SKM-1 (cell line): ENCODE measurements around the gene GSN.

Experiments
- DNase-seq: peaks from one replicate; lab custom pipeline; 2025; ENCODE audit not compliant: unreplicated experiment; lab: John Stamatoyannopoulos, UW

Gene GSN

GRCh38 chr9:121242959-121243346, 25.0 kb upstream of the GSN start:
- DNase-seq = no peak

DNA sequence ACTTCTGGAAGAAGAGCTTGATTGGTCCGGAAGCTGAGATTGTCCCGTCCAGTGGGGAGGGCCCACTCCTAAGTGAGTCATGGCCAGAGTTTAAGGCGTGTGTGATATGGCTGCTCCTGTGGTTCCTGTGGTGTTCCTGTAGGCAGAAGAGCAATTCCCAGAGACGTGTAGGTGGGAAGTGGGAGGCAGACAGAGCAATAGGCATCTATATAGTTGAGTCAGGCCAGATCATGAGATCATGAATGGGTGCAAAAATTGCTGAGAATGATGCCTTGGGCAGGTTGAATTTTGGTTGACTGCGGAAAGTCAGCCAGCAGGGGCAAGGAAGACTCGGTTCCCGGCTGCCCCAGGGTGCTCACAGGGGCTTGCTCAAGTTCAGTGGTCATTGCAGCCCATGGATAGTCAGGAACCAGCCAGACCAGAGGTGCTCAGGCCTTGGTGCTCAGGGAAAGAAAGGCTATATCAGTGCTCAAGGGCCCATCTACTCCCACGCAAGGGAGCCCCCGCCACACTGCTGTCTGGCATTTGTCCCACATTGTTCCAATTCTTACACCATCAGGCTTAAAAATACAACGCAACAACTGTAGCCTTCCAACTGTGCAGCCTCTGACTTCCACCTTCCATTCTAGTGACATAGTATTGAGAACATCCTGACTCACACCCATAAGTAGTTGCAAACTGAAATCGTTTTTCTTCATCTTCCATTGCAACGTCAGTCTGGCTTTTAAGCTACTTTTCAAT, 21.0 kb upstream of the GSN start:
- DNase-seq = no peak

- peak; percentile 72 for DNase-seq
These were observed 18.4 kb upstream of the GSN start for GRCh38 chr9:121249563-121249962.

DNA sequence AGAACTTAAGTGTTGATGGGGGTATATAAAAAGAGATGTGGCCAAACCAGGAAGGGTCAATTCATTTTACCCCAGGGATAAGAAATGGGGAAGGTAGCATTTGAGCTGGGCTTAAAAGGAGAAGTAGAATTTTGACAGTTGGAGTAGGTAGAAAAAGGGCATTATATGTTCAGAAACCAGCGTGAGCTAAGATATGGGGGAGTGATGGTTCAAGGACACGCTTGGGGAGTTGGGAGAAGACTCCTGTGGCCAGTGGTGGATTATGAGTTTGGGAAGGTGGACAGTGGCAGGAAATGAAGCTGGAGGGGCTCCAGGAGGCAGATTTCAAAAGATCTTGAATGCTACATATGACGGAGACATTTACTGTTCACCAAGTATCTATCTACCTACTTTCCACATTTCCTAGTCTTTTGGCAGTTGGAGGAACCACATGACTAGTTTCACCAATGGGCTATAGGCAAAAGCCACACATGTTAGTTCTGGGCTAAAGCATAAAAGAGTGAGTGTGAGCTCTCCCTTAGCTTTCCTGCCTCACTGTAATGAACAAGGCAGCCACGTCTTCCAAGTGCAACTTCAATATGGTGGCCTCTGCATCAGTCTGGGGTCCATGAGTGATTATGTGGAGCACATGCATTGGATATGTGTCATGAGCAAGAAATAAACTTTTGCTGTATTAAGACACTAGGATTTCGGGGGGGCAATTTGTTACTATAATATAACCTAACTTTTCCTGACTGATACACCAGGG, 15.7 kb upstream of the GSN start:
- DNase-seq = peak; percentile 90

- DNase-seq = no peak
These were observed 14.8 kb upstream of the GSN start for GRCh38 chr9:121253162-121253561.

DNA sequence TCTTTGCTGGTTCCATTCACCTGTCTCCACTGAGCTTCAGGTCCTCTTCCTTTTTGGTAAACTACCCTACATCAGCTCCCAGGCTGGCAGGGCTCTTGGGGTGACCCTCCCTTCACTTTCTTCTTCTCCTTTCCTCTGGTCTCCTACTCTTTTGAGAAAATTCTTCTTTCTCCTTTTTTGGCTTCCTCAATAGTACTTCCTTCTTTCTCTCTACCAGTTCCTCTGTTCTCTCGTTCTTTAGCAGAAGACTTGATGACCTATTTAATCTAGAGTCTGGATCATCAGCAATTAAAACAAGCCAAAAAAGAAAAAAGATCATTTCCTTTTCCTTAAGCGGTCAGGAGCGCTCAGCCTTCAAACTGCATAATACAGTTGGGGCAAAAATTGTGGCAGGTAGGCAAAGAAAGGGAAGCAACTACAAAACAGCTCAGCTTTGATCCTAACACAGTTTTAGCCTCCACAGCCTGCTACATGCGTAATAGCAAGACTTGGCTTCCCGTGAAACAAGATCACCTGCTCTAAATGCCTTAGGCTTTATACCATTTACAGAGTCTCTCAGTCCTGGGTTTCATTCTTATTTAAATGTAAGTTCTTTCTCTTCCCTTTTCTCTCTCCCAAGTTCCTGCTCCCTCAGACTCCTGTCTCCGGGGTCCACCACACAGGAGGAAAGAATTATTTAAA, 14.0 kb upstream of the GSN start:
- DNase-seq = peak; percentile 64

DNA sequence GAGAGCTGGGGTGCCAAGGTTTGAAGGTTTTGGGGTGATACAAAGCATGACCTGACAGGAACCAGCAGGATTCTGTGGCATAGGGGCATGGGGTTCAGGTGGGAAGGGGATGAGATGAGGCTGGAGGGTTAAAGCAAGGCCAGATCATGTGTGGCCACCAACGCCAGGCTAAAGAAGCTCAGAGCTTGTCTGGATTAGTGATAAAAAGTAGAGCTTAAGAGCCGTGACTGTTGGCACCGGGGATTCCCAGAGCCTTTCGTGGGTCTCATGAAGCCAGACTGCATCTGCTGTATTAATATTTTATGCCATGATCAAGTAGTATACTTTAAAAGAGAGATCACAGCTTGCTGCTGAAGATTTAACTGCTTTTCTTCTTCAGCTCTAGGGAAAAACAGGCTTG, 8.5 kb upstream of the GSN start:
- DNase-seq = no peak

- DNase-seq = no peak
These were observed 8.0 kb upstream of the GSN start for GRCh38 chr9:121259935-121260334.

DNA sequence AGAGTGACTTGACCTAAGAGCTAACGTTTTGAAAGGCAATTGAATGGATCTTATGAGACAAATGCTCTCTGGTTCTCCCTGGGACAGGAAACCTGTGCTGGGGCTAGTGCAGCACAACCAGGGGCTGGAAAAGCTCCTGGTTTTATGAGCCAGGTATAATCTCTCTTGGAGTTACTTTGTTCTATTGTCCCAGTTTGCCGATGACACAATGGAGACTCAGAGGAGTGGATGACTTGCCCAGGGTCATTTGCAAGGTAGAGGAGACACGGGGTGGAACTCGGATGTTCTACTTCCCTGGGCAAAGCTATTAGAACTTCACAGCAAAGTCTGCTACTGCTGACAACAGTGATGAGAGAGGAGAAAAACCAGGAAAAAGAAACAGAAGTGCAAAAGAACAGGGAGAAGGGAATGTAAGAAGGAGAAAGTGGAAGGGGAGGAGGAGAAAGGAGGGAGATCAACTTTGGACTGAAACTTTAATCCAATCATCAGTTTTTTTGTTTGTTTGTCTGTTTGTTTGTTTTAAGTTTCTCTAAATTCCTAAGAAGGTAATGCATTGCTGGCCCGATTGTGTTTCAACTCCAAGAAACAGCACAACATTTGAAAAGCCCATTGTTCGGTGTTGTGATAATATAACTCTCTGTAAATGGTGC, 7.4 kb upstream of the GSN start:
- DNase-seq = no peak

GRCh38 chr9:121261107-121261460, 6.9 kb upstream of the GSN start:
- no peak for DNase-seq

- DNase-seq = no peak
These were observed 6.2 kb upstream of the GSN start for GRCh38 chr9:121261755-121262154.

DNA sequence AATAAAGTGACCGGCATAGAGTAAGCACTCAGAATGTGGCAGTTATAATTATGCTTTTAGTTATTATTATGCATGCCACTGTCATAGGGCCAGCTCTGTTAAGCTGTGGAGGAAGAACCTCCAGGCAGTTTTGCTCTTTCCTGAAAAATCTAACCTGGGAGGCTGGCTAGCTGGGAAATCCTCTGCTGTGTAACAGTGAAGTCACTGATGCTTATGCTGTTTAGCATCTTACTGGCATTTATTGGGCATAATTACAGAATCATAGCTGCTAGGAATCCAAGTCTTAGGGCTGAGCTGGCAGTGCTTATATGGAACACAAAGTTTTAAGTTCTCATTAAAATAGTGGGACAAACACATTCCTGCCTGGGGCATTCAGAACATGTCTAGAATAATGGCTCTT, 5.5 kb upstream of the GSN start:
- no peak for DNase-seq

GRCh38 chr9:121262953-121263352, 5.0 kb upstream of the GSN start:
- DNase-seq = no peak

GRCh38 chr9:121266356-121266755, 1.6 kb upstream of the GSN start:
- no peak for DNase-seq

GRCh38 chr9:121266906-121267650, 884 bp upstream of the GSN start:
- no peak for DNase-seq

DNA sequence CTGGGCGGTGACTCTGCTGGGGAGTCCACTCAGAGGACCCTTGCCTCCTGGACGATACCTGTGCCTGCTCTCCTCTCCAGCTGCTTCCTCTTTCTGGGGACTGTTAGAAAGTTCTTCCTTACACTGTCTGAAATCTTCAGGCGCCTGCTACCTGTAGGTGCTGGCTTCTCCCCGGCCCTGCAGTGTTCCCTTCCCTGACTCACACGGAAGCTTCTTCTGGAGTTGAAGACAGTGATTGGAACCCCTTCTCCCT, 562 bp downstream of the GSN start:
- peak; percentile 52 for DNase-seq

DNA sequence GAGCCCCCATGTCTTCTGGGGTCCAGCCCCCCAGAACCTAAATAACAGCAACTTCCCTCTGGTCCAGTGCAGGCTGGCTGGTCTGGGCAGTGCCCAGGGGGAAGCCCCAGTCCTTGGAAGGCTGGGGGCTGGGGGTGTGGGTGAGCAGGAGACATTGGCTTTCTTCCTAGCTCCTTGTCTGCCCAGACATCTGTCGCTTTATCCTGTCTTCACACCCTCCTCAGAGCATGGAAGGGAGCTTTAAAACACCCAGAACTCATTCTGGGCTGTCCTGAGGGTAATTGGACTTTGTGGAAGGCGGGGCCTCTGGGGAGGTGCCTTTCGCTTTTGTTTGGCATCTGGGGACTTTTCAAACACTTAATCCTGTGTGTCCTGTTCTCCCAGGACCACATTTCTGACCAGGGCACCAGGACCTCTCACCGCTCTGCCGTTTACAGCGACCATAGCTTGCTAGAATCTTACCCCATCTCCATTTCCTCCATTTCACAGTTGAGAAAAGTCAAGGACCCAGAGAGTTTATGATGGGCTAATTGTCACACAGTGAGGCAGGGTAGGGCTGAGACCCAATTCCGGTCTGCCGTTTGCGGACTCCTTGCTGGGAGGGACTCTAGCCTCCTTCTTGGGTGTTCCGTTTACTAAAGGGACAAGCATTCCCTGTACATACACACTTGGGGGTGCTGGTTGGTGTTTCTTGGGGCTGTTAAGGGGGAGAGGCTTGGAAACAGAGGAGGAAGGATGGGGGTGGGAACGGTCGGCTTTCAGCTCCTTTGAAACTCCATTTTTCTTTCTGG, 1.1 kb downstream of the GSN start:
- no peak for DNase-seq

DNA sequence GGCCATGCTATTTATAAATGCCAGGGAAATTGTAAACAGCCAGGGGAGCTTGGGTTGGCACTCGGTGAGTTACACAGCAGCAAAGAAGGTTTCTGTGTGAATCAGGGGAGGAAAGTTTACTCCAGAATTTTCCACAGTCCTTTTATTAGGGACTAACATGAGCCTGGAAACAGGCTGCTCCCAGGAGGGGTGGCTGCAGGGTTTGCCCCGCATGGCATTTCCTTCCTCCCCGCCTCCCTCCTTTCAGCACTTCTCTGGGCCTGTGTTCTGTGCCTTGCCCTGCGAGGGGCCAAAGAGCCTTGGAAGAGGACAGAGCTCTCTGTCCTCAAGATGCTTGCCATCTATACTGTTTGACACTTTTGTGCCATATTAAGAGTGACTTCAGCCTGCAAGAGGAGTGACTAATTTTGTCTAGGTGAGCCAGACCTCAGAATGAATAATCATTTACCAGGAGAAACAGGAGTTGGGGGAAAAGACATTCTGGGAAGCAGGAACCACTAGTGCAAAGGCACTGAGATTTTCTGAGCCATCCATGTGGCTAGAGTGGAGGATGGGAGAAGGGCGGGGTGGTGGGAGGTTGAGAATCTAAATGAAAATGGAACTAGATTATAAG, 1.8 kb downstream of the GSN start:
- no peak for DNase-seq

GRCh38 chr9:121271368-121272341, 3.7 kb downstream of the GSN start:
- peak; percentile 80 for DNase-seq
